HG03520 (cell line): ENCODE measurements around the gene CENPO.

ENCODE experiments used
- ATAC-seq: cut with Tn5 transposase; IDR thresholded peaks from one replicate; pipeline ENCODE4 v1.9.1; 2021; ENCODE audit warnings: mild to moderate bottlenecking, moderate library complexity; ENCODE audit not compliant: unreplicated experiment

The CENPO gene

DNA sequence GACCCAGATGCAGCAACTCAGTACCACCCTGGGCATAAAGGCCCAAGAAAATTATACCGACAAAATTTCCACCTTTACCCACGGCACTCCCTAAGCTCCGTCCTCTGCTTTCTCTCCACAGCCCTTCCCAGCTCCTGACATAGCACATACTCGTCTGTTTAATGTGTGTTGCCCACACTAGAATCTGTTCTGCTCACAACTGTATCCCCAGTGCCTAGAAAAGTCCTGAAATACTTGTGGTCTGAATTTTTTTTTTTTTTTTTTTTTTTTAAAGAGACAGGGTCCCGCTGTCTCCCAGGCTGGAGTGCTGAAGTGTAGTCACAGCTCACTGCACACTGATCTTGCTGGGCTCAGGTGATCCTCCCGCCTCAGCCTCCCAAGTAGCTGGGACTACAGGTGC, 64.5 kb downstream of the CENPO start:
- ATAC-seq = no peak

DNA sequence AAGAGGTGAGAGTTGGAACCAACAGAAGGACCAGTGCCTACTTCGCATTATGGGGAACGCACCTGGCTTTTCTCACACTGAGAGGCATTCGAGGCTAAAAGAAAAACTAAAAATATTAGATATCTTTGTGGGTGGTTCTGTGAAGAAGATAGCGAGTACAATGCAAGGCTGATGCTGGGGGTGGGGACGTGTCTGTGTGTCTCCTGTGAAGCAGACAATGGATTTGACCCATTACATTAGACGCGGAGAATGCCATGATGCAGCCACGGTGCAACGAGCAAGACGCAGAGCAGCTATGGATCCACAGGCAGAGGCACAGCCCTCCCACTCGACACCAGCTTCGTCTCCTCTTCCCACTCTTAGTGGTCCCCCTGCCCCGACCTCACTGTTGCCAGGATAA, 65.8 kb downstream of the CENPO start:
- no peak for ATAC-seq

DNA sequence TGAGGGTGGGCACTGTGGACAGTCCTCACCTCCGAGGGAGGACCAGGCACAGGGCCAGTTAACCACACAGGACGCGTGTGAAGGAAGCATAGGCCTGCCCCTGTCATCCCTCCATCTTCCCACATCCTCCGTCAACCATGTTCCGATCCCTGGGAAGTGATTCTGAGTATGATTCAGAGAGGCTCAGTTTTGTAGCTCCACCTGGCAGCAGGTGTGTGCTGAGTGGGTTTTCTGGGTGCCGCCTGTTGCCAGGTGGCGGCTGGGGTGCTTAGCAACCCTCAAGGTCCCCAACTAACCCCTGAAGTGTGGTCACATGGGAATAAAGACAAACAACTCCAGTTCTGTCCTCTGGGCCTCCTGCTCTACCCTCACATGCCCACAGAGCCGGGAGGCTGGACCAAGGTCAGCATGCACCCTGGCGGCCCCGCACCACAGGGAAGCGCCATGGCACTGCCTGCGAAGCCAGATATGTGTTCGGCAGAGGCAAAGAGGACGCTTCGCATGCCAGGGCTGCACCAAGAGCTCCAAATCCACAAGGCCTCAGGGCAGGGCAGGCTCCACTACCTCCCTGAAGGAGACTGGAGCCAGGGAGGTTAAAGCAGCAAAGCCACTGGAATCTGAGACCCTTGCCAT, 66.9 kb downstream of the CENPO start:
- ATAC-seq = no peak

DNA sequence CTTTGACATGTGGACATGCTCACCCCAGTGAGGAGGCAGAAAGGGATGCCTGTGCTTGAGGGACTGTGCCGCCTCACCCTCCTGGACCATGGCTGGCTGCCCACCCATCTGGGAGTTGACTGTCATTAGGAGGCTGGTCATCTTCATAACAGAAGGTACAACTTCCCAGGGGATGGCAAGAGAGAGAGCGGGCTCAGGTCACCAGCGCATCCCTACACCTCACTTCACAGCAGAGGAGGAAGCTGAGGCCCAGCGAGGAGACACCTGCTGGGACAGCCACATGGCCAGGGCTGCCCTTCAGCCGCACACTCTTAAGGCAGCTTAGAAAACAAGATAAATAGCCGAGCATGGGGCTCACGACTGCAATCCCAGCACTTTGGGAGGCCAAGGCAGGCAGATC, 67.4 kb downstream of the CENPO start:
- no peak for ATAC-seq

DNA sequence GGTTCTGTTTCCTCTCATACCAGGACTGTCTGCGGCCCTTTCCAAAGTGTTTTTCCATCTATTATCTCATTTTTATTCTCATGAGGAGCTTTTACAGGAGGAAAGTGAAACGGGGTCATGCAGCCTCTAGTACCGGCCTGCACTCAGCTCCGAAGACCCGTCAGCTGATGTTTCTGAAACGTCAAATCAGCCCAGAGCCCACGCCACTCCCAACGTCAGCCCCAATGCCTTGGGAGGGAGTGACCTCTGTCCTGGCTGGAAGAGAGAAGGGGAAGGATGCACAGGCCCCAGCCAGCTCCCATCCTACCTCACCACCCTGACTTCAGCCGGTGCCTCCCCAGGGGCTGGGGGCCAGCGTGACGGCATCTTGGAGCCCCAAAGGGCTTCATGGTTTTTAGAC, 68.3 kb downstream of the CENPO start:
- no peak for ATAC-seq

DNA sequence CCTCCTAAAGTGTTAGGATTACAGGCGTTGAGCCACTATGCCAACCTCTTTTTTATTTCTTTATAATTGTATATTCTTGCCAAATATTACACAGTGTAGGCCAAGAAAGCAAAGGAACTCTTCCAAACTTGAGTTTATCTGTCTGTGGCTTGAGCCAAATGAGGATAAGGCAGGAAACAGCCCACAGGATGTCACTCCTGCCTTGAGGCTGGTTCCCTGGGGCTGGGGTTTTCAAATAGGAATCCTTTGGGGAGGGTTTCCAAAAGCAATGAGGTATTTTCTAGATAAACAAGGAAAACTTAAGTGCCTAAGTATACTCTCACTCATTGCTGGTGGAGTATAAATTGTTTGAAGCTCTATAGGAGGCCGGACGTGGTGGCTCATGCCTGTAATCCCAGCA, 70.4 kb downstream of the CENPO start:
- ATAC-seq = no peak

DNA sequence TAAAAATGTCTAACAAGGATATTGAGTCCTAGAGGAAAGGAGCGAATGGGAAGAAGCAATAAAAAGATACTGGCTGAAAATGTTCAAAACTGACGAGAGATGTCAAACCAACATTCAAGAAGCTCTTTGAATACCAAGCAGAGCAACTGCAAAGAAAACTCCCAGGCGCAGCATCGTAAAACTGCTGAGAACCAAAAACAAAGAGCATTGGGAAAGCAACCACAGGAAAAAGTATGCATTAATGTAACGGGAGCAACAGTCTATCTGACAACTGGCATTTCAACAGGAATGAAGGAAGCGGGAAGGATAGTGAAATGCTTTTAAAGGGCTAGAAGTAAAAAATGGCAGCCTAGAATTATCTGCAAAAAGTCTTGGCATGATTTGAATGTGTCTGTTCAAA, 73.7 kb downstream of the CENPO start:
- ATAC-seq = no peak

DNA sequence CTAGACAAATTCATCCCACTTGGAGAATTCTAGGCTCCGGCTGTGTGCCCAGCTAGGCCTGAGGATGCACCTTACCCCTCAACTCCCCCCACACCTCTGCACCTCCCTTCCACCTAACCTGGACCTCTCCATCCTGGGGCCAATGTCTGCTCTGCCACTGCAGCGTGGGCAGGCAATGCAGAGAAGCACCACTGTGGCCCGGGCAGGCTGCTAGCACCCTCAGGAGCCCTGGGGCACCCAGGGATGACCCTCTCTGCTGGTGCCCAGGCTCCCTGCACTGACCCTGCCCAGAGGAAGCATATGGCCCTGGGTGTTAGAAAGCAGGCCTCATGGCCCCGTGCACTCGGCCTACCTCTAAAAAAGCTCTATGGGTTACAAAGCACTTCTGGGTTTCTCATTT, 77.2 kb downstream of the CENPO start:
- ATAC-seq = no peak

DNA sequence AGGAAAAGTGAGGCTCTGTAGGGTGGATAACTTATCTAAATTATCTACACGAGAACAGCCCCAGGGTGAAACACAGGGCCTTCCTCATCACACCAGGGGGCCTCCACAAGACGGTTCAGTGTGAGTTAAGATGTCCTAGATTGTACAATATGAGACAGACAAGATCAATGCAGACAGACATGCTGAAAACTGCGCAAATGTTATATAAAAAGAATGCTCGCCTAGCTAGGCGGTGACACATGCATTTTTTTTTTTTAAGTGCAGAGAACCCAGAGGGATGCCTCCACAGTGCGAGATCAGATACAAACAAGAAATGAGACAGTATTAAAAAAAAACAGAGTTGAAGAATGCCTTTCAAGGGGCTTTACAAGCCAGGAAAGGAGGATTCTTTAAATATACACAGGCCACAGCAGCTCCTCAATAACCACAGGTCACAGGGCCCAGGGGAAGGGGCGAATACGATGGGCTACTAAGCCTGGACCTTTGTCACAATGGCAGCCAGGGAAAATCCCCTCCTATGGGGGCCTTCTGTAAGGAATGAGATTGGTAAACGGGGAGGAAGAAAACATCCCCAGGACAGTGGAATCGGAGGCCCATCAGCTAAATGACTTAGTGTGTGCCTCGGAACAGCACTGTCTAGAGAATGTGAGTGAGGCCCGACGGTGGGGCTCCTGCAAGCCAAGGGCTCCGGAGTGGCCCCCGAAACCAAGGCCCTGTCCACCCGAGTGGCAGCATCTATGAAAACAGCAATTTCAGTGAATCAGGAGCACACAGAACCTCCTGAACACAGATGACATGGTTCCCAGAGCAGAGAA, 77.9 kb downstream of the CENPO start:
- ATAC-seq = no peak

DNA sequence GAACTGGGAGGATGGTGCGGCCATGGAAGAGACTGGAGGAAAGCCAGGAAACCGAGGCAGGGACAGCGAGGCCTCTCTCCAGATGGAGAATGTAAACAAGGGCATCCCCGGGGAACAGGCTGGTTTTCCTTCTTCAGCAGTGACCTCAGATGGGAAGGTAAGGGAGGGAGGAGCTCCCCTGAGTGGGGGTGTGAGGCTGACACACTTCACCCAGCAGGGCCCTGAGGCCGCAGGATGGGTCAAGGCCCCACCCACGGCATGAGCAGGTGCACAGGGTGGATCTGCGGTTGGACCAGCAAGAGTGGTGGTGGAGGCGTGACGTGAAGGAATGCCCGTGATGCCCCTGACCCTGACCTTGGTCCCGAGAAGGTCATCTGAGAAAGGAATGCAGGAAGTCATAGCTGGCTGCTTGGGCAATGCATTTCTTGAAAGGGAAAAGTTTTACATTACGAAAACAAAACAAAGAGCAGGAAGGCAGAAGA, 78.7 kb downstream of the CENPO start:
- no peak for ATAC-seq
